ENCODE measurements around the gene TMEM30A. TPM values are rescaled to one million over a fixed set of nuclear protein-coding genes. Genes with fewer than 3 reads are reported as not detected.

Gene TMEM30A
- total RNA-seq, 5 donors from 2014 or later (not counting 1 experiment from before 2014, with no cell fraction given): 43.4 to 67.6 (median 55.1) TPM

DNA sequence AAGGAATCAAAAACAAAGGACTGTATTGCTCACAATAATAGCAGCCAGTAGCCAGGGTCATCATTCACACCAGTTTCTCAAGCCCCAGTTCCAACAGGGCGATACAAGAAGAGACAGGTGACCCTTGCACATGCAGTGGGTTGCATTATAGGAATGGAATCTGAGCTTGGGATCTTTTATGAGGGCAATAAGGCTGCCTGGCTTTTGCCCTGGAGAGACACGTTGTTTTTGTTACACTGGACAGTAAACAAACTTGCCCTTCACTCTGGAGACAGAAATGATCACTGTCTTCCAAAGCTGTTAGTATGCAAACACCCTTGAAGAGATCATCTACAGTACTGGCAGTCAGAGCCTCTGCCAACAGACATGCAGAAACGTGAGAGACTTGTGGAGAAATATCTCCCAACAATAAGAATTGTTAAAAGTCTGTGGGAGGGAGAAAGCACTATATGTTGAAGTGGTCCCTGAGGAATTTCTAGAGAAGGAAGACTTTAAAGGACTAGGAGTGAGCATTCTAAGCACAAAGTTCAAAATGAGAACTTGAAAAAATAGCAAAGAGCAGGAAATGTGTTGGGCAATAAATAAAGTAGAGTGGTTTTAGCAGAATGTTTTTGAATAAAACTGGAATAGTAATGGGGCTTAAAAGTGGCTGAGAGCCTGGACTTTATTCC is 72.5 kb downstream of the TMEM30A start:
- ChIA-PET CTCF (interaction anchor here (0.6 to 11.3 kb wide), 19 partner anchors 9 to 1536 kb away, joined by 3 to 213 read pairs (median 5); partner anchors contain the start of gene COX7A2 (in 1 of the 2)), POLR2A (interaction anchor here (0.6 kb wide), 2 partner anchors 395 to 1602 kb away, joined by 3 to 8 read pairs; no protein-coding TSS in a partner anchor)
- no peak for DNase-seq
- Histone ChIP-seq H3K4me1 (ENCODE audit: control insufficient read depth in 1 of 2, extremely low read depth in 1 of 2, insufficient read depth in 2 of 2, low read length in 2 of 2) (peaks cover 3 to 23% of the 10 kb centered on the region in 2 experiments), H3K4me3 (ENCODE audit: control insufficient read depth in 1 of 2, extremely low read depth in 1 of 2, low read length in 1 of 2) (no peak overlapping the region), H3K9me3 (no peaks in the 10 kb centered on the region), H3K36me3 (ENCODE audit: control insufficient read depth in 2 of 2, extremely low read depth in 1 of 2, insufficient read depth in 1 of 2, low read length in 1 of 2) (no peaks in the 10 kb centered on the region), H3K27me3 (replicated peaks in 1 of 2; ENCODE audit: control insufficient read depth in 2 of 2, extremely low read depth in 1 of 2, insufficient read depth in 2 of 2, low read length in 1 of 2) (peaks cover 5 to 31% of the 10 kb centered on the region in 2 experiments), H3K27ac (ENCODE audit: low read length) (no peak overlapping the region)
- Mint-ChIP-seq H3K9me3 (no peaks in the 10 kb centered on the region), H3K27ac (no peak overlapping the region), H3K36me3 (no peaks in the 10 kb centered on the region), H3K4me3 (no peak overlapping the region), H3K4me1 (peaks cover 21 to 22% (median 21%) of the 10 kb centered on the region in 3 donors), H3K27me3 (peaks cover 46 to 52% of the 10 kb centered on the region in 2 donors)
- WGBS (ENCODE audit: insufficient coverage): no CpG with 5 or more reads among the region's 3 CpGs
- no peak for ATAC-seq (replicated peaks in 1 of 4)

DNA sequence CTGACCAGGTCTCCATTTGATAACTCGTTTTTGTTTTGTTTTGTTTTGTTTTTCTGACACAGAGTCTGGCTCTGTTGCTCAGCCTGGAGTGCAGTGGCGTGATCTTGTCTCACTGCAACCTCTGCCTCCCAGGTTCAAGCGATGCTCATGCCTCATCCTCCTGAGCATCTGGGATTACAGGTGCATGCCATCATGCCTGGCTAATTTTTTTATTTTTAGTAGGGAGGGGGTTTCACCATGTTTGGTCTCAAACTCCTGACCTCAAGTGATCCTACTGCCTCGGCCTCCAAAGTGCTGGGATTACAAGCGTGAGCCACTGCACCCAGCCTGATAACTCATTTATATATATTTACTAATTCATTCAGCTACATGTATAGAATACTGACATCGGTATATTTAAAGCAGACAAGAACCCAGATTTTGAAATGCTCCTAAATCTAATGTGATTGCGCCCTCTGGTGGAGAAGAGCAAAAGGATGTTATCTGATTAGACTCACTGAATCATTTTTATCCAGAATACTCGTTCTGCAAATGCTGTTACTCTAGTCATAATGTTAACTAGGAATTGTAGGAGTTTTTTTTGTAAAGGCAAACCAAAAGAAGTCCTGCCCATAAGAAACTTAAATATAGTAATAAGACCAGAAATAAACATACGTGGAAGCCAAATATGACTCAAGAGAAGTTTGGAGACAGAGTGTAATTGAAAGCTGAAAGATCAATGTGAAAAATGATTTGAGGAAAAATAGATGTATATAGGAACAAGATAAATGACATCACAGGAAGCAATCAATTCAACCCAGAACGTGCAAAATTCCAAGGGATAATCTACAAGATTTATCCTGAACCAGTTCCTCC is 73.5 kb downstream of the TMEM30A start:
- Mint-ChIP-seq H3K27ac (no peak overlapping the region), H3K4me3 (no peak overlapping the region), H3K9me3 (no peaks in the 10 kb centered on the region), H3K4me1 (peaks cover 29 to 31% (median 30%) of the 10 kb centered on the region in 3 donors), H3K36me3 (no peaks in the 10 kb centered on the region), H3K27me3 (peaks cover 48 to 53% of the 10 kb centered on the region in 2 donors)
- Histone ChIP-seq H3K9me3 (no peaks in the 10 kb centered on the region), H3K27me3 (replicated peaks in 1 of 2; ENCODE audit: control insufficient read depth in 2 of 2, extremely low read depth in 1 of 2, insufficient read depth in 2 of 2, low read length in 1 of 2) (peaks cover 9 to 41% of the 10 kb centered on the region in 2 experiments), H3K4me3 (ENCODE audit: control insufficient read depth in 1 of 2, extremely low read depth in 1 of 2, low read length in 1 of 2) (no peak overlapping the region), H3K36me3 (ENCODE audit: control insufficient read depth in 2 of 2, extremely low read depth in 1 of 2, insufficient read depth in 1 of 2, low read length in 1 of 2) (no peaks in the 10 kb centered on the region), H3K27ac (ENCODE audit: low read length) (no peak overlapping the region), H3K4me1 (ENCODE audit: control insufficient read depth in 1 of 2, extremely low read depth in 1 of 2, insufficient read depth in 2 of 2, low read length in 2 of 2) (peaks cover 3 to 33% of the 10 kb centered on the region in 2 experiments)
- CTCF ChIA-PET: interaction anchor here (0.6 to 11.3 kb wide), 34 partner anchors 8 to 1902 kb away, joined by 3 to 213 read pairs (median 4); partner anchors contain the start of gene COX7A2 (in 1 of the 2)
- DNase-seq: peak in 20 of 35 experiments; percentile 14 to 80 (median 44)
- ATAC-seq (replicated peaks in 1 of 4): no peak
- POLR2A ChIA-PET: interaction anchor here (0.6 to 0.9 kb wide), 4 partner anchors 32 to 1601 kb away, joined by 3 to 8 read pairs (median 6); no protein-coding TSS in a partner anchor
- 50% methylated on average over 3 of the region's 10 CpGs for WGBS (ENCODE audit: insufficient coverage)

DNA sequence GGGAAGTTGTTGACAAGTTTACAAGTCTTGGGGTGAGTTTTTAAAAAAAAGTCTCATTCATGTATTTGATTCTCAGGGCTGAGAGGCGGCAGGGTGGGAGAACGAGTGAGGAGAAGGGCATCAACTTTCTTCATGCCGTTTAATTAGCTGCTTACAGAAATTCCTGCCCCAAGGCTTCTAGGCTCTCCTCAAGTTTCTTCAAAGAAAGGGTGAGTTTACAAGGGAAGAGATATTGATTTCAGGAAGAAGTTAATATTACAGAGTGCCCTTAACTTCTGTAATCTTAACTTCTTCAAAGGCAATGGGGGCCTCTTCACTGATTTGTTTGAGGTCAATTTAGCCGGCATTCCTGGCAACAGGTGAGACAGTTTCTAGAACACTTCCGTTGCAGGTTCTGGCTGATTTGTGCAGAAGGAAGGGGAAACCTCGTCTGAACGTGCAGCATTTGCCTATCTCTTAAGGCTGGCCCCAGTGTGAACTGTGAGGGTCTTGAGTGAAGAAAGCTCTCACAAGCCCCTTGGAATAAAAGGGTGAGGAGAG is 75.3 kb downstream of the TMEM30A start:
- CTCF ChIA-PET: interaction anchor here (0.6 to 11.3 kb wide), 49 partner anchors 8 to 1557 kb away, joined by 3 to 213 read pairs (median 4); partner anchors contain the start of gene COX7A2 (in 1 of the 2)
- Mint-ChIP-seq H3K27ac (peak overlapping the region in 1 of 2 donors; percentile 2), H3K4me3 (peak overlapping the region in 1 of 3 donors; percentile 71)

DNA sequence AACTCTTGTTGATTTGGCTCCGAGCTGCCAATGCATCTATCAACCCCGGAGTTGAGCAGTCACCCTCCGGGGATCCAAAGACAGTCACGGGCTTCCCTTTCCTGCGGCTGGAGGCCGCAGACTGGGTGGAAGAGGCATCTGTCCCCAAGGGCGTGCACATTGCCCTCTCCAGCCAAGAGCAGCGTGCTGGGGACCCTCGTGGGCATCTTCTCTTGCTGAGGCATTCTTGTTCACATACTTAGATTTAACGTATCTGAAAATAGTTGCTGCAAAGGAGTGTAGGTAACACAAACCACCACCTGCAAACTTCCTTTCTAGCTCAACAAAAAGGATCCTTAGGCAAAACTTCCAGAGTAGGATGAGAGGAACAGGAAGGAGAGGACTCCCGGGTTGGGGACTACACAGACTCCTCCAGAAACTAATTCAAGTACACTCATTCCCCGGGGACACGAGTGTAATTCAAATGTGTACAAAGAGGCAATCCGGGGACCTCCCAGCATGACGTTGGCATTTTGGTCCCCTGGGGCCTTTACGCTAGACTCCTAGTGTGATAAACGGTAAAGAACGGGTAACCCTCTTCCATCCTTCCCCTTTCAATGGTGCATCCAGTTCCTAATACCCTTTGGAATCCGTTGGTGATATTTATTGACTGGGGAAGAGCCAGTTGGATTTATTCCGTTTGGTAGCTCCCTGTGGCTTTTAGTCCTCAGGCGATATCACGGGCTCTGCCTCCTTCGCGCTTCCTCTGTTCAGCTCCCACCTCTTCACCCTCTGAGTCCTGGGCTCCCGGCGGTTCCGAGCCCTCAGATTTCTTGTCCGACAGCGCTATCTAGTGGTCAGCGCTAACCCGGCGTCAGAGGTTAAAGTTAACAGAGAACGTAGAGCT is 76.1 kb downstream of the TMEM30A start:
- DNase-seq (peak; percentile 42 to 88 (median 73)), ATAC-seq (replicated peaks in 1 of 4) (peak; percentile 81 to 87 (median 82))
- peaks cover 50 to 54% (median 52%) of the 10 kb centered on the region in 3 donors for H3K4me1 Mint-ChIP-seq
- WGBS (ENCODE audit: insufficient coverage): 2% methylated on average over 8 of the region's 33 CpGs
- Histone ChIP-seq H3K4me3 (ENCODE audit: control insufficient read depth in 1 of 2, extremely low read depth in 1 of 2, low read length in 1 of 2) (peak overlapping the region; percentile 16 to 64), H3K36me3 (ENCODE audit: control insufficient read depth in 2 of 2, extremely low read depth in 1 of 2, insufficient read depth in 1 of 2, low read length in 1 of 2) (no peaks in the 10 kb centered on the region), H3K9me3 (no peaks in the 10 kb centered on the region), H3K27me3 (replicated peaks in 1 of 2; ENCODE audit: control insufficient read depth in 2 of 2, extremely low read depth in 1 of 2, insufficient read depth in 2 of 2, low read length in 1 of 2) (peaks cover 9 to 61% of the 10 kb centered on the region in 2 experiments), H3K4me1 (ENCODE audit: control insufficient read depth in 1 of 2, extremely low read depth in 1 of 2, insufficient read depth in 2 of 2, low read length in 2 of 2) (peaks cover 3 to 54% of the 10 kb centered on the region in 2 experiments), H3K27ac (ENCODE audit: low read length) (no peak overlapping the region)
- CTCF ChIA-PET: interaction anchor here (0.6 to 11.3 kb wide), 49 partner anchors 8 to 1677 kb away, joined by 3 to 213 read pairs (median 4); partner anchors contain the start of gene COX7A2 (in 1 of the 2)
- no peaks in the 10 kb centered on the region for H3K36me3 Mint-ChIP-seq
- POLR2A ChIA-PET: interaction anchor here (0.6 kb wide), 2 partner anchors 635 to 1477 kb away, joined by 3 to 5 read pairs; no protein-coding TSS in a partner anchor
- peak overlapping the region in 1 of 2 donors; percentile 32 for H3K27ac Mint-ChIP-seq
- peak overlapping the region; percentile 53 to 72 (median 71) for H3K4me3 Mint-ChIP-seq
- H3K9me3 Mint-ChIP-seq: no peaks in the 10 kb centered on the region
- peaks cover 63 to 67% of the 10 kb centered on the region in 2 donors for H3K27me3 Mint-ChIP-seq

More for the DNA sequence above, 75.3 kb downstream of the TMEM30A start:
- ATAC-seq (replicated peaks in 1 of 4): no peak
- DNase-seq: no peak
- no peaks in the 10 kb centered on the region for H3K9me3 ChIP-seq
- H3K36me3 ChIP-seq (ENCODE audit: control insufficient read depth in 2 of 2, extremely low read depth in 1 of 2, insufficient read depth in 1 of 2, low read length in 1 of 2): no peaks in the 10 kb centered on the region
- peak overlapping the region in 1 of 2 donors; percentile 64 for H3K4me3 ChIP-seq (ENCODE audit: control insufficient read depth in 1 of 2, extremely low read depth in 1 of 2, low read length in 1 of 2)
- POLR2A ChIA-PET: interaction anchor here in 1 of 2 donors (0.6 kb wide), 1 partner anchor 635 kb away, joined by 3 read pairs; no protein-coding TSS in a partner anchor
- H3K9me3 Mint-ChIP-seq: no peaks in the 10 kb centered on the region
- H3K4me1 Mint-ChIP-seq: peaks cover 48 to 49% (median 48%) of the 10 kb centered on the region in 3 donors
- H3K27me3 Mint-ChIP-seq: peaks cover 56 to 64% of the 10 kb centered on the region in 2 donors
- no peak overlapping the region for H3K27ac ChIP-seq (ENCODE audit: low read length)
- peaks cover 9 to 55% of the 10 kb centered on the region in 2 experiments for H3K27me3 ChIP-seq (replicated peaks in 1 of 2; ENCODE audit: control insufficient read depth in 2 of 2, extremely low read depth in 1 of 2, insufficient read depth in 2 of 2, low read length in 1 of 2)
- no peaks in the 10 kb centered on the region for H3K36me3 Mint-ChIP-seq
- peaks cover 3 to 51% of the 10 kb centered on the region in 2 experiments for H3K4me1 ChIP-seq (ENCODE audit: control insufficient read depth in 1 of 2, extremely low read depth in 1 of 2, insufficient read depth in 2 of 2, low read length in 2 of 2)
- WGBS (ENCODE audit: insufficient coverage): 57% methylated on average over 4 of the region's 7 CpGs

DNA sequence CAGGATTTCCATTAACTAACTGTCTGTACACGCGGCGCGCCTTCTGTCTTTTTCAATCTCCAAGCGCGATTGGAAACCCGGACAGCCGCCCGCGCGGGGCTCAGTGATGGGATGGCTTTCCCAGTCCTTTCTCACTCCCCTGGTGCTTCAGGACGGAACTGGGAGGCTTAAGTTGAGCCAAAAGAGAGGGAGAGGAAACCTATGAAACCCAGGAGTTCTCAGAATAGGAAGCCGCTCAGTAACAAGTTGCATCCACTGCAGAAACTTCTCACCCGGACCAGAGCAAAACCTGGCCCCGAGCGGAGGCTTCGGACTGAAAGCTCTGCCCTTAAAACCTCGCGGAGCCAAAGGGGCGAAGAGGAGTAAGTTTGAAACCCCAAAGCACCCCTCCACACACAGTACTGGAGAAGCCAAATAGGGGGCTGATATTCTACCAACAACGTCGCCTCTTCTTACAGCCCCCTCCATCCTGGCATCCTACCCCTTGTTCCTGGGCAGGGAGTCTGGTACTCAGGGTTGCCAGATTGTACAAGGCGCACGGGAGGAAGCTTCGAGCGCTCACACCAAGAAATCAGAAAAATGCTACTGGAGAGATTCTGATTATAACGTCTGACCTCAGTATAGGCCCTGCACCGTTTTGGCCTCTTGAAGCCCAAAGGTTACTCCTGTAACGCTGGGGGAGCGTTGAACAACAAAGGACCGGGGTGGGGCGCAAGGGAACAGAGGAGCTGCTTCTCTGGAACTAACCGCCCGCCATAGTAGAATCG is 77.8 kb downstream of the TMEM30A start:
- DNase-seq (peak in 1 of 35 experiments; percentile 8), ATAC-seq (replicated peaks in 1 of 4) (no peak)
- POLR2A ChIA-PET: no interaction called here
- Mint-ChIP-seq H3K4me1 (peaks cover 59 to 64% (median 60%) of the 10 kb centered on the region in 3 donors), H3K36me3 (no peaks in the 10 kb centered on the region), H3K4me3 (peak overlapping the region; percentile 70 to 72 (median 71)), H3K27me3 (peaks cover 73 to 74% of the 10 kb centered on the region in 2 donors), H3K9me3 (no peaks in the 10 kb centered on the region), H3K27ac (no peak overlapping the region)
- peaks cover 3 to 64% of the 10 kb centered on the region in 2 experiments for H3K4me1 ChIP-seq (ENCODE audit: control insufficient read depth in 1 of 2, extremely low read depth in 1 of 2, insufficient read depth in 2 of 2, low read length in 2 of 2)
- H3K27ac ChIP-seq (ENCODE audit: low read length): no peak overlapping the region
- H3K36me3 ChIP-seq (ENCODE audit: control insufficient read depth in 2 of 2, extremely low read depth in 1 of 2, insufficient read depth in 1 of 2, low read length in 1 of 2): no peaks in the 10 kb centered on the region
- H3K4me3 ChIP-seq (ENCODE audit: control insufficient read depth in 1 of 2, extremely low read depth in 1 of 2, low read length in 1 of 2): peak overlapping the region in 1 of 2 donors; percentile 54
- peaks cover 15 to 75% of the 10 kb centered on the region in 2 experiments for H3K27me3 ChIP-seq (replicated peaks in 1 of 2; ENCODE audit: control insufficient read depth in 2 of 2, extremely low read depth in 1 of 2, insufficient read depth in 2 of 2, low read length in 1 of 2)
- WGBS (ENCODE audit: insufficient coverage): 3% methylated on average over 19 of the region's 35 CpGs
- no peaks in the 10 kb centered on the region for H3K9me3 ChIP-seq
- CTCF ChIA-PET: interaction anchor here (0.6 to 11.3 kb wide), 9 partner anchors 10 to 1475 kb away, joined by 3 to 213 read pairs (median 20); no protein-coding TSS in a partner anchor
